Gastroesophageal sphincter (tissue), 3 donors: ENCODE measurements around the gene PPP2R1A.

Experiments used
- POLR2A ChIP-seq, 2 donors: fragments of 450-650 bp; IDR thresholded peaks; one replicate each; pipeline ENCODE4 v1.6.1; 2017; ENCODE audit warnings: antibody characterized with exemption in 2 of 2, mild to moderate bottlenecking in 2 of 2, moderate library complexity in 1 of 2
- POLR2AphosphoS5 ChIP-seq: sonication (generic); formaldehyde crosslinking; IDR thresholded peaks from one replicate; pipeline ENCODE4 v1.6.1; 2017; ENCODE audit warnings: antibody characterized with exemption
- TF ChIP-seq, protein P1 (sequence below), 4 experiments: fragments of 200-600 bp in 2 of 4; fragments of 450-650 bp in 2 of 4; sonication (generic) in 1 of 4; IDR thresholded peaks; one replicate each; pipeline ENCODE4 v1.5.1; 2017 to 2019; ENCODE audit warnings: antibody characterized with exemption in 4 of 4, mild to moderate bottlenecking in 2 of 4, moderate library complexity in 2 of 4

DNA sequence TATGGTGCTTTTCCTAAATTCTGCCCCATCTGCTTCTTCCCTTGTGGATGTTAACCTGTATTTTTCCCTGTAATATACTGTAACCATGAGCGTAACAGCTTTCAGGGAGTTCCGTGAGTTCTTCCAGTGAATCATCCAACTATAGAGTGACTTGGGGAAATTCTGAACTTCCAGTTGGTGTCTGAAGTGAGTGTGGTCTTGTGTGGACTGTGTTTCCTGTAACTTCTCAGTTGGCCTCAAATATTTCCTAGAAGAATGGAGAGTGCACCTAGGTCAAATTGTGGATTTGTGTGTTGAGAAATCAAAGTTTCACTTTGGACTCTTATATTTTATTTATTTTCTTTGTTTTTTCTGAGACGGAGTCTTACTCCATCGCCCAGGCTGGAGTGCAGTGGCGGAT lies 68.6 kb downstream of the PPP2R1A start:
- TF ChIP-seq, protein P1, sequence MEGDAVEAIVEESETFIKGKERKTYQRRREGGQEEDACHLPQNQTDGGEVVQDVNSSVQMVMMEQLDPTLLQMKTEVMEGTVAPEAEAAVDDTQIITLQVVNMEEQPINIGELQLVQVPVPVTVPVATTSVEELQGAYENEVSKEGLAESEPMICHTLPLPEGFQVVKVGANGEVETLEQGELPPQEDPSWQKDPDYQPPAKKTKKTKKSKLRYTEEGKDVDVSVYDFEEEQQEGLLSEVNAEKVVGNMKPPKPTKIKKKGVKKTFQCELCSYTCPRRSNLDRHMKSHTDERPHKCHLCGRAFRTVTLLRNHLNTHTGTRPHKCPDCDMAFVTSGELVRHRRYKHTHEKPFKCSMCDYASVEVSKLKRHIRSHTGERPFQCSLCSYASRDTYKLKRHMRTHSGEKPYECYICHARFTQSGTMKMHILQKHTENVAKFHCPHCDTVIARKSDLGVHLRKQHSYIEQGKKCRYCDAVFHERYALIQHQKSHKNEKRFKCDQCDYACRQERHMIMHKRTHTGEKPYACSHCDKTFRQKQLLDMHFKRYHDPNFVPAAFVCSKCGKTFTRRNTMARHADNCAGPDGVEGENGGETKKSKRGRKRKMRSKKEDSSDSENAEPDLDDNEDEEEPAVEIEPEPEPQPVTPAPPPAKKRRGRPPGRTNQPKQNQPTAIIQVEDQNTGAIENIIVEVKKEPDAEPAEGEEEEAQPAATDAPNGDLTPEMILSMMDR (IDR thresholded peaks at IDR 0.05): no peak
- TF ChIP-seq POLR2A (IDR thresholded peaks at IDR 0.05) (no peak), POLR2AphosphoS5 (no peak)
